ENCODE data around the gene KIAA1210.
A peak's percentile ranks its signal among the peaks of the same experiment; 100 is the strongest.

The KIAA1210 gene

GRCh38 chrX:119090627-119091026 is 37.0 kb downstream of the KIAA1210 start:
- no peak for DNase-seq

GRCh38 chrX:119089619-119090018 is 38.0 kb downstream of the KIAA1210 start:
- DNase-seq = no peak

GRCh38 chrX:119087121-119087520 is 40.5 kb downstream of the KIAA1210 start:
- no peak for DNase-seq

- DNase-seq = no peak
Measured at GRCh38 chrX:119084766-119085165, 42.8 kb downstream of the KIAA1210 start.

GRCh38 chrX:119082278-119082677 is 45.3 kb downstream of the KIAA1210 start:
- no peak for DNase-seq

GRCh38 chrX:119075270-119076025 is 52.2 kb downstream of the KIAA1210 start:
- DNase-seq = no peak

- no peak for DNase-seq
Measured at GRCh38 chrX:119073911-119074310, 53.7 kb downstream of the KIAA1210 start.

GRCh38 chrX:119073200-119073905 is 54.3 kb downstream of the KIAA1210 start:
- DNase-seq = no peak

GRCh38 chrX:119072744-119073143 is 54.9 kb downstream of the KIAA1210 start, which contains the start of gene CT47C1:
Gene CT47C1 (plus strand): TSS chrX:119072993. CDS start chrX:119073226, 233 bp downstream.
- DNase-seq = no peak

GRCh38 chrX:119071381-119071780 is 56.2 kb downstream of the KIAA1210 start:
- DNase-seq = no peak

- DNase-seq = no peak
Measured at GRCh38 chrX:119069762-119070161, 57.9 kb downstream of the KIAA1210 start.

- no peak for DNase-seq
Measured at GRCh38 chrX:119069128-119069527, 58.5 kb downstream of the KIAA1210 start.

- peak; percentile 8 for DNase-seq
Measured at GRCh38 chrX:119067023-119067739, 60.4 kb downstream of the KIAA1210 start.

- DNase-seq = no peak
Measured at GRCh38 chrX:119063428-119063827, 64.2 kb downstream of the KIAA1210 start.

GRCh38 chrX:119062750-119063374 is 64.8 kb downstream of the KIAA1210 start:
- DNase-seq = no peak

GRCh38 chrX:119055687-119056086 is 71.9 kb downstream of the KIAA1210 start:
- DNase-seq = no peak

GRCh38 chrX:119045884-119046283 is 81.7 kb downstream of the KIAA1210 start:
- DNase-seq = no peak

GRCh38 chrX:119042996-119043395 is 84.6 kb downstream of the KIAA1210 start:
- no peak for DNase-seq

- no peak for DNase-seq
Measured at GRCh38 chrX:119042040-119042439, 85.6 kb downstream of the KIAA1210 start.

- DNase-seq = no peak
Measured at GRCh38 chrX:119041175-119041574, 86.4 kb downstream of the KIAA1210 start.

GRCh38 chrX:119040432-119040831 is 87.2 kb downstream of the KIAA1210 start:
- DNase-seq = no peak

- DNase-seq = no peak
Measured at GRCh38 chrX:119036107-119037029, 91.2 kb downstream of the KIAA1210 start.

Data from CD4-positive, alpha-beta T cell treated with Interleukin-12 subunit alpha and Interleukin-12 subunit beta, for 1 hour (primary cell).